ENCODE results near the gene DNAH17. TPM values are rescaled to one million over a fixed set of nuclear protein-coding genes. Genes with fewer than 3 reads are reported as not detected.

Gene DNAH17
- total and polyA plus RNA-seq, 8 donors = 0.64 to 7.2 (median 3.6) TPM

DNA sequence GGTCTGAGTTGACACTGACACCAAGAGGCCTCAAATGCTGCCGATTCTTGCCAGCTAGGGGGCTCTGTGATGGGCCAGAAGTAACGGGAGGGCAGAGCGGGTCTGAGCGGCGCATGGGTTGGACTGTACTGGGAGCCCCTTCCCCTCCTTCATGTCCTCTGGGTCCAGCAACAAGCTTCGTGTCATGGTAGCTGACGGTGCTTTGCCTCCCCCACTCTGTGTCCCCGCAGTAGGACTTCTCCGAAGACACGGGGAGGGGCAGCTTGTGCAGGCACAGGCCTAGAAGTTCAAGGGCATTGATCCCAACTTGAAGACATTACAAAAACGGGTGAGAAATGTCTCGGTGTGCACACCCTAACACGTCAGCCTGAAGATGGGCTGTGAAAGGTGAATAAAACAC lies 39.8 kb upstream of the DNAH17 start:
- no peak overlapping the region for H3K27ac ChIP-seq
- no peak for ATAC-seq
- no peaks in the 10 kb centered on the region for H3K36me3 ChIP-seq
- TF ChIP-seq CTCF (IDR thresholded peaks at IDR 0.05) = no peak
- H3K4me3 ChIP-seq = no peak overlapping the region
- DNase-seq = peak in 1 of 4 donors; percentile 30
- H3K27me3 ChIP-seq = no peaks in the 10 kb centered on the region
- H3K9me3 ChIP-seq = no peaks in the 10 kb centered on the region
- intact Hi-C loops (cut with DNase I) = no loop called here
- H3K4me1 ChIP-seq = no peaks in the 10 kb centered on the region

DNA sequence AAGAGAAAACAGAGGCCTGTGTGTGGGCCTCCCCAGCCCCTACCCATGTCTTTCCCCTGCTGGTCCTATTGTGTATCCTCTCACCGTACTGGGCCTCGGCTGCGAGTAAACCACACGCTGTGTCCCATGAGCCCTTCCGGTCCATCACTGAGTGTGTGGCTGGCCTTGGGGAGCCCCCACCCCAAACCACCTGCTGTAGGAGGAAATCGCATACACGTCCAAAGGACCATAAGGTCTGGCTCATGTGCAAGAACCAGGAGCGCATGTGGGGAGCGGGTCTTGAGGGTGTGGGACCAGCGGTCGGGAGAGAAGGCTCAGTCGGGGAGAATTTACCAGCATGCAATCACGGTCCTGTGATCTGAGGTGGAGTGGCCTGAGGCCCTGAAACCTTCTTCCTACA lies 38.4 kb upstream of the DNAH17 start:
- Histone ChIP-seq H3K36me3 (no peaks in the 10 kb centered on the region), H3K4me3 (no peak overlapping the region), H3K27ac (no peak overlapping the region), H3K4me1 (no peaks in the 10 kb centered on the region), H3K9me3 (no peaks in the 10 kb centered on the region), H3K27me3 (no peaks in the 10 kb centered on the region)
- DNase-seq = peak in 1 of 4 donors; percentile 20
- ATAC-seq = no peak
- intact Hi-C loops (cut with DNase I) = no loop called here
- no peak for TF ChIP-seq CTCF (IDR thresholded peaks at IDR 0.05)

DNA sequence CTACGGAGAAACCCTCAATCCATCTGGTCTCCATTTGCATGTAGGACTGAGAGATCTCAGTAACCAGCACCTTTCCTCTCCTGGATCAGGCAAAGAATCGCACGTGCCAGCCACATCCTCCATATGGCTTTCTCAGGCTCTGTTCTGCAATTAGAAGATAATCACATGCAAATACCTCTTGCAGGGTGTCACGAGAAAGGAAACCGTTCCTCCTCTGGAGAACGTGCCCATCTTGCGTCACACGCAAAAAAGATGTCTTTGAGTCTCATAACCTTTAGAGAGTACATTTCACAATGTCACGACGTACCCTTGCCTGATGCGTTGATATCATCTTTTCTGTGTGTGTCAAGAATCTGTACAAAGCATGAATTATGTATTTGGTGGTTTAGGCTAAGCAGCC lies 36.2 kb upstream of the DNAH17 start:
- Histone ChIP-seq H3K4me3 (no peak overlapping the region), H3K27me3 (no peaks in the 10 kb centered on the region), H3K4me1 (no peaks in the 10 kb centered on the region), H3K27ac (no peak overlapping the region), H3K9me3 (no peaks in the 10 kb centered on the region), H3K36me3 (no peaks in the 10 kb centered on the region)
- DNase-seq (no peak), ATAC-seq (no peak)
- intact Hi-C loops (cut with DNase I) = no loop called here
- TF ChIP-seq CTCF (IDR thresholded peaks at IDR 0.05) = no peak

DNA sequence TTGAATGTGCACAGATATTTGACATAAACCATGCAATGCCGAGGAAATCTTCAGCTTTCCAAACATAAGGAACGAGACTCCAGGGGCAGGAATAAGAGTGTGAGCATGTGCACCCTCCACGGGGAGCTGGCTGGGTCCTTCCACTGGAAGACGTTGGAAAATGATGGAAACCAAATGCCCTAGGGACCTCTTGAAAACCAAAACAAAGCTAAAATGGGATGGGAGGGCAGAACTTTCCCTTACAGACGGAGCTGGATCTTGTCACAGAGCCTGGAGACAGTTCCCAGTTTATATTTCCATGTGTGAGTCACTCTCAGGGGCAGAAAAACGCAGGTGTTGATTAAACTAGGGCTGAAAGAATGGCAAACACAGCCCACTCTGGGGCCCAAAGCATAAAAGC lies 34.4 kb upstream of the DNAH17 start:
- ATAC-seq (no peak), DNase-seq (no peak)
- H3K27ac ChIP-seq = no peak overlapping the region
- intact Hi-C loops (cut with DNase I) = no loop called here
- H3K4me1 ChIP-seq = no peaks in the 10 kb centered on the region
- H3K9me3 ChIP-seq = no peaks in the 10 kb centered on the region
- TF ChIP-seq CTCF (IDR thresholded peaks at IDR 0.05) = no peak
- H3K36me3 ChIP-seq = no peaks in the 10 kb centered on the region
- H3K27me3 ChIP-seq = no peaks in the 10 kb centered on the region
- no peak overlapping the region for H3K4me3 ChIP-seq

DNA sequence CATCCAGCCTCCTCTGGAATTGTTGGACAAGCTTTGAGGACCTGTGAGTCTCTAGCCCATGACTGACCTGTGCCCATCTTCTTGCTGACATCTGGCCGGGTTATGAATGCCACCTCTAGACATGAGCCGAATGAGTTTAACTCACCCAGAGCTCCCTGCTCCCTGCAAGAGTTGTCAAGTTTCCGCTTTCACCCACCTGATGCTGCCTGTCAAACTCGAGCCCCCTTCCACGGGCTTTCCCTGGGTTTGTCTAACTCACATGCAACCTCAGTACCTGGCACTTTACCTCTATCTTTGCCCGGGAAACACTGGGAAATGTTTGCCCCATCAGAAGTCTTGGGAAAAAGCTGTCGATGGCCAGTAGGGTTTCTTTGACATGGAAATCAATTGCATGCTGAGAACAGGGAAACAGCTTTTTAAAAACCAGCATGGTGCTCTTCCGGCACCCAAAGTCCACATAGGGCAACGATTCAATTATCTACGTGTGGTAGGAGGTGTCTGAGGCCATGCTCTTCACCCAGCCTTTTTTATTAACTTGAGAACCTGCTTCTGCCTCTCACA lies 33.8 kb upstream of the DNAH17 start:
- no peak for TF ChIP-seq CTCF (IDR thresholded peaks at IDR 0.05)
- no peaks in the 10 kb centered on the region for H3K36me3 ChIP-seq
- H3K27me3 ChIP-seq = no peaks in the 10 kb centered on the region
- H3K4me3 ChIP-seq = no peak overlapping the region
- no peak overlapping the region for H3K27ac ChIP-seq
- intact Hi-C loops (cut with DNase I) = no loop called here
- no peak for DNase-seq
- H3K9me3 ChIP-seq = no peaks in the 10 kb centered on the region
- ATAC-seq = no peak
- no peaks in the 10 kb centered on the region for H3K4me1 ChIP-seq
